ENCODE data around the gene KCNK4. TPM values are rescaled to one million over a fixed set of nuclear protein-coding genes. Genes with fewer than 3 reads are reported as not detected.
"Not testable (repeated sequence)": the region's sequence is repeated elsewhere in the genome, so short reads cannot be mapped to it uniquely, and the experiment has no call there.

The KCNK4 gene
- polyA plus RNA-seq, 1 donor (not counting 4 experiments of a cell fraction or from before 2014, with no cell fraction given) = not detected

DNA sequence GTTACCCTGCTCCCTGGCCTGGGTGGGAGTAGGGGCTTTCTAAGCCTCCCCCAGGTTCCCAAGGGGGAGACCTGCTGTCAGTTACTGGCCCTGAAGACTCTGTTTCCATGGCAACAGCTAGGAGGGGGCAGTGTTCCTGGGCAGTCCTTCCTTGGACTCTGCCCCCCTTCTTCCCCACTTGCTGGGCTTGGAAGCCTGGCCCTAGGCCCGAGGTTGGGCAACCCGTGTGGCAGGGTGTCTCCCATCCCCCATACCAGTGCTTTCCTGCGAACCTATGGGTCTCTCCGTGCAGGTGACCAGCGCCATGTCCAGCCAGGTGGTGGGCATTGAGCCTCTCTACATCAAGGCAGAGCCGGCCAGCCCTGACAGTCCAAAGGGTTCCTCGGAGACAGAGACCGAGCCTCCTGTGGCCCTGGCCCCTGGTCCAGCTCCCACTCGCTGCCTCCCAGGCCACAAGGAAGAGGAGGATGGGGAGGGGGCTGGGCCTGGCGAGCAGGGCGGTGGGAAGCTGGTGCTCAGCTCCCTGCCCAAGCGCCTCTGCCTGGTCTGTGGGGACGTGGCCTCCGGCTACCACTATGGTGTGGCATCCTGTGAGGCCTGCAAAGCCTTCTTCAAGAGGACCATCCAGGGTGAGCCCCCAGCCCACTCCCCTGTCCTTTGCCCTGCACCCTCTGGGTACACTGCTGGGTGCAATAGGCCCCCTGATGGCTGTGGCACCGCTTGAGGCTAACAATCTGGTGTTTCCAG, 15.9 kb downstream of the KCNK4 start:
- peak overlapping the region; percentile 97 for H3K4me2 ChIP-seq (ENCODE audit: control insufficient read depth, extremely low read depth, insufficient read depth, low read depth, low read length)
- peak overlapping the region; percentile 54 for H3K27ac ChIP-seq (ENCODE audit: control insufficient read depth, insufficient read depth, low read length)
- peaks cover 19% of the 10 kb centered on the region for H3K79me2 ChIP-seq (ENCODE audit: control insufficient read depth, insufficient read depth, low read length)
- H3K4me3 ChIP-seq (ENCODE audit: control insufficient read depth in 2 of 3, extremely low read depth in 1 of 3, insufficient read depth in 2 of 3, low read depth in 1 of 3, low read length in 3 of 3) = peak overlapping the region; percentile 78 to 86 (median 83)
- peaks cover 3% of the 10 kb centered on the region for H4K20me1 ChIP-seq (ENCODE audit: control insufficient read depth, extremely low read depth, insufficient read depth, low read length)
- H3K9me1 ChIP-seq (ENCODE audit: control insufficient read depth, extremely low read depth, insufficient read depth, low read length) = no peaks in the 10 kb centered on the region
- dilution Hi-C loops (cut with MboI; ENCODE audit: extremely low pct_ligation_motif_present, low sequenced_read_pairs) = no loop called here
- H2AFZ ChIP-seq (ENCODE audit: control insufficient read depth, low read length) = no peak overlapping the region
- no peaks in the 10 kb centered on the region for H3K27me3 ChIP-seq (ENCODE audit: control insufficient read depth, extremely low read depth, insufficient read depth, low read length)
- H3K4me1 ChIP-seq (ENCODE audit: control insufficient read depth, extremely low read depth, insufficient read depth, low read length) = peaks cover 27% of the 10 kb centered on the region
- H3K9me3 ChIP-seq (ENCODE audit: control insufficient read depth, low read depth, low read length) = no peaks in the 10 kb centered on the region
- H3K36me3 ChIP-seq (ENCODE audit: control insufficient read depth in 2 of 2, extremely low read depth in 1 of 2, insufficient read depth in 2 of 2, low read length in 2 of 2) = no peaks in the 10 kb centered on the region
- H3K9ac ChIP-seq (ENCODE audit: control insufficient read depth, extremely low read depth, insufficient read depth, low read length) = peak overlapping the region; percentile 80
- FAIRE-seq (no peak), DNase-seq (ENCODE audit: low read depth, low spot score) (no peak)
- TF ChIP-seq, protein P1, sequence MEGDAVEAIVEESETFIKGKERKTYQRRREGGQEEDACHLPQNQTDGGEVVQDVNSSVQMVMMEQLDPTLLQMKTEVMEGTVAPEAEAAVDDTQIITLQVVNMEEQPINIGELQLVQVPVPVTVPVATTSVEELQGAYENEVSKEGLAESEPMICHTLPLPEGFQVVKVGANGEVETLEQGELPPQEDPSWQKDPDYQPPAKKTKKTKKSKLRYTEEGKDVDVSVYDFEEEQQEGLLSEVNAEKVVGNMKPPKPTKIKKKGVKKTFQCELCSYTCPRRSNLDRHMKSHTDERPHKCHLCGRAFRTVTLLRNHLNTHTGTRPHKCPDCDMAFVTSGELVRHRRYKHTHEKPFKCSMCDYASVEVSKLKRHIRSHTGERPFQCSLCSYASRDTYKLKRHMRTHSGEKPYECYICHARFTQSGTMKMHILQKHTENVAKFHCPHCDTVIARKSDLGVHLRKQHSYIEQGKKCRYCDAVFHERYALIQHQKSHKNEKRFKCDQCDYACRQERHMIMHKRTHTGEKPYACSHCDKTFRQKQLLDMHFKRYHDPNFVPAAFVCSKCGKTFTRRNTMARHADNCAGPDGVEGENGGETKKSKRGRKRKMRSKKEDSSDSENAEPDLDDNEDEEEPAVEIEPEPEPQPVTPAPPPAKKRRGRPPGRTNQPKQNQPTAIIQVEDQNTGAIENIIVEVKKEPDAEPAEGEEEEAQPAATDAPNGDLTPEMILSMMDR (optimal IDR thresholded peaks at IDR 0.05 in 1 of 3, IDR thresholded peaks at IDR 0.05 in 1 of 3, conservative IDR thresholded peaks at IDR 0.05 in 1 of 3; ENCODE audit: extremely low read depth in 1 of 3, insufficient read depth in 2 of 3, low read length in 3 of 3) = no peak
- TF ChIP-seq EZH2 (IDR thresholded peaks at IDR 0.05; ENCODE audit: low read length) = no peak

DNA sequence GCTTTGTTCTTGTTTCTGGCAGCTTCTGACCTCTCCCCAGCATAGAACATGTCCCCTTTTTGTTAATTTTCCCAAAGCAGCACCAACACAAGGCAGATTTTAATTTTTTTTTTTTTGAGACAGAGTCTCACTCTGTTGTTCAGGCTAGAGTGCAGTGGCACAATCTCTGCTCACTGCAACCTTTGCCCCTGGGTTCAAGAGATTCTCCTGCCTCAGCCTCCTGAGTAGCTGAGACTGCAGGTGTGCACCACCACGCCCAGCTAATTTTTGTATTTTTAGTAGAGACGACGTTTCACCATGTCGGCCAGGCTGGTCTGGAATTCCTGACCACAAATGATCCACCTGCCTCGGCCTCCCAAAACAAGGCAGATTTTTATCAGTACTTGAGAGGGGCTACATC, 16.7 kb downstream of the KCNK4 start:
- dilution Hi-C loops (cut with MboI; ENCODE audit: extremely low pct_ligation_motif_present, low sequenced_read_pairs); DNase-seq (ENCODE audit: low read depth, low spot score); H3K9ac ChIP-seq (ENCODE audit: control insufficient read depth, extremely low read depth, insufficient read depth, low read length); H3K4me3 ChIP-seq (ENCODE audit: control insufficient read depth in 2 of 3, extremely low read depth in 1 of 3, insufficient read depth in 2 of 3, low read depth in 1 of 3, low read length in 3 of 3); H3K4me2 ChIP-seq (ENCODE audit: control insufficient read depth, extremely low read depth, insufficient read depth, low read depth, low read length); H3K27ac ChIP-seq (ENCODE audit: control insufficient read depth, insufficient read depth, low read length); H3K9me3 ChIP-seq (ENCODE audit: control insufficient read depth, low read depth, low read length); H3K27me3 ChIP-seq (ENCODE audit: control insufficient read depth, extremely low read depth, insufficient read depth, low read length); H3K36me3 ChIP-seq (ENCODE audit: control insufficient read depth in 2 of 2, extremely low read depth in 1 of 2, insufficient read depth in 2 of 2, low read length in 2 of 2); FAIRE-seq; H2AFZ ChIP-seq (ENCODE audit: control insufficient read depth, low read length); H3K9me1 ChIP-seq (ENCODE audit: control insufficient read depth, extremely low read depth, insufficient read depth, low read length); H4K20me1 ChIP-seq (ENCODE audit: control insufficient read depth, extremely low read depth, insufficient read depth, low read length): not testable (repeated sequence)
- H3K4me1 ChIP-seq (ENCODE audit: control insufficient read depth, extremely low read depth, insufficient read depth, low read length) = peaks cover 32% of the 10 kb centered on the region
- peaks cover 23% of the 10 kb centered on the region for H3K79me2 ChIP-seq (ENCODE audit: control insufficient read depth, insufficient read depth, low read length)
